ENCODE measurements around the gene RASGRP3.

DNA sequence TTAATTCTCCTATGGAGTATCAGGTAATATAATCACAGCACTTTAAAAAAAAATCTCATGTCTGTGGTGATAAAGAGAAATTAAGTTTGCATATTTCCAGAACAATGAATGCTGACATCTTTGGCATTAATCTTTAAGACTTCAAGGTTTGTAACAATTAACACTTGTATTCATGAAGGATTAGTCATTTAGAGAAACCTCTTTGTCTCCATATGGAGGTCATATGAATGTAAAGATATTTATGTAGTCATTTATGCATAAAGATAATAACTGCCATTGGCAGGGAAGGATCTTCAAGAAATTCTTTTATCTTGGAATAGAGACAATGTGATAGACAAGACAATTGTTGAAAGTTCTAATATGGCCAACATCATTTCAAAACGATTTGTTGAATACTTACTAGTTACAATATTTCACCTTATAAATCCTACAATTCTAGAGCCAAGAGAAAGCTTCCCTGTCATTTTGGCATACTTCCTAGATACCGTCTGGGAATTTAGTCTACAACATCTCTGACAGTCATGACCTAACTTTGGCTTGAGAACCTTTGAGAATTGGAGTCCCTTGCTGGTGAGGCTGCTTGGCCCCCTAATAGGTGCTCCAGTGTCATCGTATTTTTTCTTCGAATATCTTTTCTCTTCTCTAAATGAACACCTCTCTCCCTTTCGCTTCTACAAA, 33.6 kb downstream of the RASGRP3 start:
- no peak for TF ChIP-seq POLR2A (IDR thresholded peaks at IDR 0.05; ENCODE audit: low read depth)
- TF ChIP-seq, protein P1, sequence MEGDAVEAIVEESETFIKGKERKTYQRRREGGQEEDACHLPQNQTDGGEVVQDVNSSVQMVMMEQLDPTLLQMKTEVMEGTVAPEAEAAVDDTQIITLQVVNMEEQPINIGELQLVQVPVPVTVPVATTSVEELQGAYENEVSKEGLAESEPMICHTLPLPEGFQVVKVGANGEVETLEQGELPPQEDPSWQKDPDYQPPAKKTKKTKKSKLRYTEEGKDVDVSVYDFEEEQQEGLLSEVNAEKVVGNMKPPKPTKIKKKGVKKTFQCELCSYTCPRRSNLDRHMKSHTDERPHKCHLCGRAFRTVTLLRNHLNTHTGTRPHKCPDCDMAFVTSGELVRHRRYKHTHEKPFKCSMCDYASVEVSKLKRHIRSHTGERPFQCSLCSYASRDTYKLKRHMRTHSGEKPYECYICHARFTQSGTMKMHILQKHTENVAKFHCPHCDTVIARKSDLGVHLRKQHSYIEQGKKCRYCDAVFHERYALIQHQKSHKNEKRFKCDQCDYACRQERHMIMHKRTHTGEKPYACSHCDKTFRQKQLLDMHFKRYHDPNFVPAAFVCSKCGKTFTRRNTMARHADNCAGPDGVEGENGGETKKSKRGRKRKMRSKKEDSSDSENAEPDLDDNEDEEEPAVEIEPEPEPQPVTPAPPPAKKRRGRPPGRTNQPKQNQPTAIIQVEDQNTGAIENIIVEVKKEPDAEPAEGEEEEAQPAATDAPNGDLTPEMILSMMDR (IDR thresholded peaks at IDR 0.05): no peak
